ENCODE measurements around the gene SNRNP48.

SNRNP48 gene

GRCh38 chr6:7594579-7595125 is 4.7 kb downstream of the SNRNP48 start:
- no peak for DNase-seq (ENCODE audit: low read depth)

DNA sequence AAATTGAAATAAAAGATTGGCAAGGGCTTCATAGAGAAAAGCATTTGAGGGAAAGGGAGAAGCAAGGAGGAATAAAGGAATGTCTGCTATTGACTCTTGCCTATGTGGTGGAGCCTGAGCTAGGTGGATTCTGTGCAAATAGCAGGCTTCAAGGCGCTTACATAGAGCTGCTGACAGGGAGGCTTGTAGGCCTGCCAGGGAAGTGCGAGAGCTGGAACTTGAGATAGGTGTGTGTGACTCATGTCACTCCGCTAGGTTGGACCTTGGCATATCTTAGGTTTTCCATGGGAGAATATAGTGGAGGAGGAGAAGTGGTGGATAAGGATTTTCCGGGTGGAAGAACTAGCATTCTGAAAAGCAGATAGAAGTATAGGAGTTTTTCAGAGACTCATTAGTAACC is 14.0 kb downstream of the SNRNP48 start:
- DNase-seq (ENCODE audit: low read depth): no peak

GRCh38 chr6:7604506-7604905 is 14.5 kb downstream of the SNRNP48 start:
- no peak for DNase-seq (ENCODE audit: low read depth)

GRCh38 chr6:7615611-7616383 is 25.8 kb downstream of the SNRNP48 start:
- DNase-seq (ENCODE audit: low read depth): no peak

DNA sequence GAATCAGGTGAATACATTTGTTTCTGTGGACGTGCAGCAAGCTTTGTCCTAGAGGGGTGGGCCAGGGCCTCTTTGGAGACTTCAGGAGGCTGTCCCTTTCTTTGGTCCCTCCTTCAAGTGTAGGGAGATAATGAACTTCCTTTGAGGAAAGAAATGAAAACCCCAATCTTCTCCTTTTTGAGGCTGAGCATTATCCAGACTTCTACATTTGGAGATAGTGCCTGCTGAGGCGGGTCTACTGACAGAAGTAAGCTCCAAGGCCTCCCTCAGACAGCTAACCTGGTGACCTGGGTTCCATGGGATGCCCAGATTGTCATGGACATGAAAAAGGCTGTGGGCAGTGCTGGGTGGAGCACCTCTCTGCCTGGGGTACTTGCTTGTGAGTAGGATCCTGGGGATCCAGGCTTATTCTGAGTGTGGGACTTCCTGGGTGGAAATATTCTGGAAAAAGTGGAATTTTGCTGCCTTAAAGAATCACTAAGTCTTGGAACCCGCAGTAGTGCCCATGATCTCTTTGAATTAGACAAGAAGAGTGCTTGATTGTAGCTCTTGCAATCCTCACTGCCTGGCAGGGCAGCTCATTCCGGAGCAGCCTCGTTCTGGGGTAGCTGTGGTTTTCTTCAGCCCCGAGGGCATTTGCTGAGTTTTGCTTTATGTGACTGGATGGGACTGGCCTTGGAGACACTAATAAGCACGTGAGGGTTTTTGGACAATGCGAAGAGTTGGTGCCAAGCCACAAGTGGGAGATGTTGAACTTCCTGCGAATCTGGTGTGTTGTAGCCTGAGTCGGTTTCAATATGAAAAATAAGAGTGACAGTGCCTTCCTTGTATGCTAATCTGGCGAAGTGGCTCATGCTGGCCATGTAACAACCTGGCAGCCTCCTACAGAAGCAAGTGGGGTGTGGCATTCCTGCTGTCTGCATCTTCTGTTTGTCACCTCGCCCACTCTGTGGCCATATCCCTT is 28.1 kb downstream of the SNRNP48 start:
- DNase-seq (ENCODE audit: low read depth): no peak

GRCh38 chr6:7621761-7622160 is 31.8 kb downstream of the SNRNP48 start:
- DNase-seq (ENCODE audit: low read depth): no peak

GRCh38 chr6:7624796-7625710 is 35.1 kb downstream of the SNRNP48 start:
- DNase-seq (ENCODE audit: low read depth): no peak

- DNase-seq (ENCODE audit: low read depth): no peak
These were observed 38.5 kb downstream of the SNRNP48 start for GRCh38 chr6:7628479-7628878.

- DNase-seq (ENCODE audit: low read depth): no peak
These were observed 38.9 kb downstream of the SNRNP48 start for GRCh38 chr6:7628909-7629308.

DNA sequence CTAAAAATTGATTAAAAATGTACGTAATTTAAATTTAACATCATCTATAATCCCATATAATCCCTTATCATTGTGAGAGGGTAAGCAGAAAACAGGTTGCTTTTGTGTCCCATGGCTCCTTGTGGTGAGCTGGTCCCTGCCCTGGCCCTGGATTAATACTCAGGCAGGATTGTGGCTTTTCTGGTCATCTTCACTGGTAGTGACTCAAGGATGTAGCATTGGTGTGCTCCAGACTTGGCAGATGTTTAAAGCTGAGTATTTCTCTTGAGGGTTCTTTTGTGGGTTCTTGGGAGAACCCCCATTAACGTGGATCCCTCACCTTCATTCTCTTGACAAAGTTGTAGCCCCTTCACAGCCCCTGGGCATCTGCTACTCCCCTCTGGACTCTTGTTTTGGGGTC is 39.3 kb downstream of the SNRNP48 start:
- DNase-seq (ENCODE audit: low read depth): no peak

DNA sequence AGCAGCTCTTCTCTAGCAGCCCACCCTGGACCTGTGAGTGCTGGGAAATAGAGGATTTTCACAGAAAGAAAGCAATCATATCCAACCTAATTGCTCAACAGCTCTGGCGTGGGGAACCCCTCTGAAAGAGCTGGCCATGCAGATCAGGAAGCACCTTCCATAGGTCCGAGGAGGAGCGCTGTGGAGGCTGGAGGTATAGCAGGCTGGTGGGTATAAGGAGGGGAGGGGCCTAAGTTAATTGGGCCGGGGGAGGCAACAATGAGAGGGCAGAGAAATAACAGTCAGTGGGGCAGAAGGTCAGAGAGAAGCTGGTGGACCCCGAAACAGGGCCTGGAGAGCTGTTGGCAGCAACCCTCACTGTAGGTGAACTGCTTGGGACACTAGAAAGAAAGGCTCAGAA is 40.8 kb downstream of the SNRNP48 start:
- DNase-seq (ENCODE audit: low read depth): no peak

DNA sequence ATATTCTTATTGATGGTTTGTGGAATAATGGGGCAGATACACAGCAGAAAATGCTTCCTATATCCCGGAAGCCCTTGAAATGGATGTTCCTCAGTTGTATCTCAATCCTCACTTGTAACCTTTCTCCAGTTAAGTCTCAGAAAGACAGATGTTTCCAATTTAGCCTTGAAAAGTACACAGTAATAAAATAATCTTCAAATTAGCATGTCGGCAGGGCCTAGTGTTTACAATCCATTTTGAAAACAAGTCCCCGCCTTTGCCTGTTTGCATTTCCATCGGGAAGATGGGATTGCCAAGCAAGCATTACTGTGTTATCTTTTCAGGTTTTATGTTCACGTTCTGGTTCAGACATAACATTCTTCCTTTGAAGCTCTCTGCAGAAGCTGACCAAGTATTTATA is 41.5 kb downstream of the SNRNP48 start:
- no peak for DNase-seq (ENCODE audit: low read depth)

- DNase-seq (ENCODE audit: low read depth): no peak
These were observed 42.7 kb downstream of the SNRNP48 start for GRCh38 chr6:7632501-7633290.

DNA sequence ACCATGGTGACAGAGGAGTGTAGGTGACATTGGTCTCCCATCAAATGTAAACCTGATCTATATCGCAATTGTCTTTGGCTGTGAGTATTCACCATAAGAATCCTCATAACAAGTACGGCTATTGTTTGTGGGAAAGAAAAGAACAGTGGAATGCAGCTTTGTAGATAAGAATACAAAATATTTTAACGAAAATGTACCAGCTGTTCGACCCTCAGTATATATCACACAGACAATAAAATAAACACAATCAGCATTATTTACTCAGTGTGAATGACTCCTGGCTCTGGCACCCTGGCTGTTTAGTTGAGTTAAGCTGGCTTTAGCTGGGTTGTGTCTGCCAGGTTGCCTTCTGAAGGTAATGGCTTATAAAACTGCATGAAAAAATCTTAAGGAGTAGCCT is 43.4 kb downstream of the SNRNP48 start:
- DNase-seq (ENCODE audit: low read depth): no peak

DNA sequence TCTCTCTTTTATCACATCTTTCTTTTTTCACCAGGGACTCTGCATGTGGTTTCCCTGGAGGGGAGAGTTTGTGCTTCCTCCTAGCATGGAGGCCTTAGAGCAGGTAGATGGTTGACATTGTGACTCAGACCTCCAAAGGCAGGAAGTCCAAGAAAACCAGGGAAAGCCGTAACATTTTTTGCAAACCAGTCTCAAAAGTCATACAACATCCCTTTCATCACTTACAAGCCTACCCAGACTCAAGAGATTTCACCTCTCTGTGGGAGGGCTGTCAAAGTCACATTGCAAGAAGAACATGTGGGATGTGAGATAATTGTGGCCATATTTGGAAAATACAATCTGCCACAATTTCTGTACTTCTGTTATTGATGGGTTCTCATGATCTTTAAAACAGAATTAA is 46.2 kb downstream of the SNRNP48 start:
- no peak for DNase-seq (ENCODE audit: low read depth)

- no peak for DNase-seq (ENCODE audit: low read depth)
These were observed 47.5 kb downstream of the SNRNP48 start for GRCh38 chr6:7637533-7637932.

DNA sequence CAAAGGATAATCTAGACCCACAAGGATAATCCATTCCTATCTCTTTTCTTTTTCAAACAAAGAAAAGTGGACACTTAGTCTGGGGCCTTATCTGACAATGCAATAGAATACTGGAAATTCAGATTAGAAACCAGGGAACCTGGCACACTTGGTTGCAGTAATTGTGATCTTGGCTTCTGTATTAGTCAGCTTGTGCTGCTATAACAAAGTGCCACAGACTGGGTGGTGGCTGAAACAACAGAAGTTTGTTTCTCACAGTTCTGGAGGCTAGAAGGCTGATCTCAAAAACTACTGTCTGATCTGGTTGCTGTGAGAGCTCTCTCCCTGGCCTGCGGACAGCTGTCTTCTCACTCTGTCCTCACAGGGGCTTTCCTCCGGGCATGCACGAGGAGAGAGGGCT is 49.4 kb downstream of the SNRNP48 start:
- DNase-seq (ENCODE audit: low read depth): no peak

DNA sequence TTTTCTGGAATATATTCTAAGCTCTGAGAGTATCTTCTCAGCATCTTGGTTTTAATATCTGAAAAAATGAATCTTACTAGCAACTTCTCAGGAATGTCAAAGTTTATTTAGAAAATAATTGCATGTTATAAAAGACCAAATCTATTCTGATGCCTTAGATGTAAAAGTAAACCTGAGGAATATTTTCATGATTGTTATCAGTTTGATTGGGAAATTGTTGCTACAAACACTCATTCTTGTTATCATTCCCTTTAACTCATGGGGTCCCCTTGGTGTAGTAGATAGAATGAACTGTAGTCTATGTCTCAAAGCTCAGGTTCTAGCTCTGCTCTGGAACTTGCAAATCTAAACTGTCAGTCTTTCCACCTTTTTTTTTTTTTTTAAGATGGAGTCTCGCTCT is 50.0 kb downstream of the SNRNP48 start:
- DNase-seq (ENCODE audit: low read depth): no peak

DNA sequence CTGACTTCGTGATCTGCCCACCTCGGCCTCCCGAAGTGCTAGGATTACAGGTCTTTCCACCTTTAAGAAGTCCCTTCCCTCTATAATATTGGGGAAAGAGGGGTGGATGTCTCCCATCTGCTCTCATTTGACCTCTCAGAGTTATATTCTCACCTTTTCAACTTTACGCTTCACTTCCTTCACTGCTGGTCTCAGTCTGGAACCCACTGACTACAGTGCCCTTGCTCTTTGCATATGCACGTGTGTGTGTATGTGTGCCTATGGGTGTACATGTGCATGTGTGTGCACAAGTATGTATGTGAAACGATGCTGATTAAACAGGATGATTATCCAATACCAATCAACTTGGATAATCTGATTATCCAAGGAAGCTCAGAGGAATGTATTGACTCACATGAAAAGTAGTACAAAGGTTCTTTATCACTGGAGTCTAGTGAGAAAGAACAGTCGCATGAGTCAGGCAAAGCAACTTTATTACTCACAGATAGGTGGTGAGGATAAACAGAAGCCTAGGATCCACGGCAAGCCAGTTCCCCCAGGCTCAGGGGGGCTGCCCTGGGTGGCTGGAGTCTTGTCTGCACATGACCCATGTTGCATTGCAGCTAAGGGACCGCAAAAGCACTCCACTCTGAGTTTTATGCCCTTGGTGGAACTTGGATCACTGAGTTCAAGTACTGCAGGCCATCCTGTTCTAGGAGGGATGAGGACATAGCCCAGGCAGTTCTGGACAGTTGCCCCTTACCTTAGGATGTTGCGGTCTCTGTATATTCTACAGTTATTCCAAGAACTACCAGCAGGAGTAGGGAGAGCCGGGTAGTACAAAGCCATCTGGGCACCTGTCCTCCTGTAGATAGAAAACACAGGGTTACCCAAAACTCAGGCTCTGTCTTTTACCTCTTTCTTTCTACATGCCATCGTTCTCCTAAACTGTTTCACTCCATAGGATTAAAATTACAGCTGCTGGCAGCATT is 50.9 kb downstream of the SNRNP48 start:
- DNase-seq (ENCODE audit: low read depth): no peak

DNA sequence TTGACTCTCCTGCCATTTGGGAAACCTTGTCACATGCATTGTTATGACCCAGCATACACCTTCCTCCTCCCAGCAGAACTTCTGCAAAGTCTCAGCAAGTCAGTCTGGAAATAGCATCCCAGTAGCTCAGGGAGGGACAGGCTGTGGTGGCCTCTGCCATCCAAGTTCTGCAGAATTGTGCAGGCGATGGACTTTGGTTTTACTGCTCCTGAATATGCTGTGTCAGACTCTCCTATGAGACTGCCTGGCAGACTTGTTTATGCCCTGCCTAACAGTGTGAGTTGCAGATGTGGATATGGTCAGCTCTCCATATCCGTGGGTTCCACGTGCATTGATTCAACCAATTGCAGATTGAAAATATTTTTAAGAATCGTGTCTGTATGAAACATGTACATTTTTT is 52.8 kb downstream of the SNRNP48 start:
- no peak for DNase-seq (ENCODE audit: low read depth)

Data from stimulated activated CD8-positive, alpha-beta memory T cell treated with anti-CD3 and anti-CD28 coated beads, Interleukin-12 subunit alpha, Interleukin-12 subunit beta, amount 100 ng/mL, for 4 hours (primary cell).